Erythroblast (primary cell): ENCODE results near the gene SRD5A3.

Experiments used
- GATA1 ChIP-seq: IDR thresholded peaks from 2 replicates; pipeline ENCODE4 v1.6.1; 2011; ENCODE audit warnings: low read depth, mild to moderate bottlenecking, control low read depth, low read length, moderate library complexity
- POLR2A ChIP-seq: IDR thresholded peaks from 2 replicates; pipeline ENCODE4 v1.6.1; 2011; ENCODE audit warnings: mild to moderate bottlenecking, low read length

- TF ChIP-seq POLR2A (no peak), GATA1 (no peak)
Observed at GRCh38 chr4:55323375-55323774, 22.7 kb upstream of the SRD5A3 start.
